GM23338 (cell line): ENCODE measurements around the gene DERA. TPM values are rescaled to one million over a fixed set of nuclear protein-coding genes. Genes with fewer than 3 reads are reported as not detected.

Experiments
- ATAC-seq: fragments of 200-7000 bp; cut with Tn5 transposase; 3 replicates; pipeline ENCODE4 v1.9.1; 2020
- DNase-seq: peaks from one replicate; pipeline ENCODE4 v3.0.0-alpha.2; 2015; ENCODE audit warnings: low spot score
- H2AFZ ChIP-seq: fragments of 200-600 bp; sonication (generic); 2 replicates; pipeline ENCODE4 v1.8.0; 2016; ENCODE audit warnings: antibody characterized with exemption, mild to moderate bottlenecking, moderate library complexity
- H3F3A ChIP-seq: fragments of 200-600 bp; sonication (generic); replicated peaks from 2 replicates; pipeline ENCODE4 v1.8.0; 2017; ENCODE audit warnings: antibody characterized with exemption, mixed run types, low read depth
- H3K27ac ChIP-seq: fragments of 200-600 bp; sonication (generic); 2 replicates; pipeline ENCODE4 v1.6.1; 2016; ENCODE audit warnings: low read depth
- H3K27me3 ChIP-seq: fragments of 200-600 bp; sonication (generic); 2 replicates; pipeline ENCODE4 v1.8.0; 2016; ENCODE audit warnings: mild to moderate bottlenecking, mixed run types, moderate library complexity; ENCODE audit not compliant: insufficient read depth
- H3K36me3 ChIP-seq: fragments of 200-600 bp; sonication (generic); 2 replicates; pipeline ENCODE4 v1.8.0; 2016; ENCODE audit warnings: mild to moderate bottlenecking; ENCODE audit not compliant: insufficient read depth
- H3K4me1 ChIP-seq: fragments of 200-600 bp; sonication (generic); 2 replicates; pipeline ENCODE4 v1.8.0; 2016; ENCODE audit warnings: mild to moderate bottlenecking, moderate library complexity; ENCODE audit not compliant: insufficient read depth
- H3K4me2 ChIP-seq: fragments of 200-600 bp; sonication (generic); 2 replicates; pipeline ENCODE4 v1.7.1; 2017; ENCODE audit warnings: mixed run types
- H3K4me3 ChIP-seq: fragments of 200-600 bp; sonication (generic); 2 replicates; pipeline ENCODE4 v1.6.1; 2016; ENCODE audit warnings: mixed run types
- H3K79me2 ChIP-seq: fragments of 200-600 bp; sonication (generic); replicated peaks from 2 replicates; pipeline ENCODE4 v1.8.0; 2017; ENCODE audit warnings: mild to moderate bottlenecking; ENCODE audit not compliant: insufficient read depth
- H3K9me2 ChIP-seq: fragments of 200-600 bp; sonication (generic); 2 replicates; pipeline ENCODE4 v1.8.0; 2017; ENCODE audit not compliant: insufficient read depth
- H4K20me1 ChIP-seq: fragments of 200-600 bp; sonication (generic); replicated peaks from 2 replicates; pipeline ENCODE4 v1.8.0; 2017; ENCODE audit warnings: mild to moderate bottlenecking; ENCODE audit not compliant: insufficient read depth
- H3K27ac Mint-ChIP-seq: 2 replicates; pipeline ENCODE4 v1.8.0; 2020; ENCODE audit warnings: inconsistent platforms, mild to moderate bottlenecking, moderate library complexity, mixed read lengths
- H3K27me3 Mint-ChIP-seq: 3 replicates; pipeline ENCODE4 v1.8.0; 2022; ENCODE audit warnings: low read depth, mild to moderate bottlenecking, moderate library complexity, mixed read lengths, inconsistent platforms; ENCODE audit not compliant: insufficient read depth, poor library complexity
- H3K36me3 Mint-ChIP-seq: 3 replicates; pipeline ENCODE4 v1.8.0; 2021; ENCODE audit warnings: low read depth, mild to moderate bottlenecking, inconsistent platforms, moderate library complexity, mixed read lengths
- H3K4me1 Mint-ChIP-seq: 3 replicates; pipeline ENCODE4 v1.8.0; 2020; ENCODE audit warnings: mild to moderate bottlenecking, inconsistent platforms, mixed read lengths
- H3K4me3 Mint-ChIP-seq: 3 replicates; pipeline ENCODE4 v1.8.0; 2021; ENCODE audit warnings: moderate library complexity, mild to moderate bottlenecking, inconsistent platforms, mixed read lengths
- H3K9me3 Mint-ChIP-seq: 3 replicates; pipeline ENCODE4 v1.8.0; 2020; ENCODE audit warnings: moderate library complexity, mild to moderate bottlenecking, inconsistent platforms, mixed read lengths
- CREB1 ChIP-seq: fragments of 250-450 bp; sonication (Bioruptor Pico); IDR thresholded peaks from 2 replicates; pipeline ENCODE4 v1.5.0; 2020; ENCODE audit warnings: low read depth, mild to moderate bottlenecking, moderate library complexity
- NANOG ChIP-seq: IDR thresholded peaks from 2 replicates; pipeline ENCODE4 v1.6.1; 2016; ENCODE audit warnings: antibody characterized with exemption, borderline replicate concordance
- ZNF331 ChIP-seq: fragments of 250-450 bp; sonication (Bioruptor Pico); IDR thresholded peaks from 2 replicates; pipeline ENCODE4 v1.5.0; 2020; ENCODE audit warnings: low read depth, mild to moderate bottlenecking, moderate library complexity
- polyA plus RNA-seq: library from polyadenylated mRNA; unstranded; fragments of >200 nt; fragmentation: Nextera tagmentation; extraction: Ambion mirVana; gene quantifications from 2 replicates; pipeline ENCODE4 v1.2.1, GENCODE V29; 2016
- total RNA-seq: library from RNA; depleted of rRNA; stranded (reverse); fragments of >200 nt; shearing (Covaris generic); gene quantifications from 2 replicates; pipeline ENCODE4 v1.2.3, GENCODE V29; 2014
- TF ChIP-seq, protein P1 (sequence below): IDR thresholded peaks from one replicate; pipeline ENCODE4 v1.6.1; 2018; ENCODE audit warnings: antibody characterized with exemption; ENCODE audit not compliant: unreplicated experiment
- TF ChIP-seq, protein P2 (sequence below): IDR thresholded peaks from 2 replicates; pipeline ENCODE4 v1.6.1; 2016; ENCODE audit warnings: antibody characterized with exemption
- TF ChIP-seq, protein P3 (sequence below): fragments of 250-450 bp; sonication (Bioruptor Pico); IDR thresholded peaks from 2 replicates; pipeline ENCODE4 v1.5.0; 2020; ENCODE audit warnings: mild to moderate bottlenecking, moderate library complexity
- TF ChIP-seq, protein P4 (sequence below), 2 experiments: fragments of 200-600 bp in 1 of 2; sonication (generic) in 1 of 2; conservative IDR thresholded peaks; 2 replicates each; pipeline versions ENCODE4 v1.5.1 to v1.6.1; 2016 to 2017; ENCODE audit warnings: antibody characterized with exemption in 2 of 2, low read depth in 2 of 2, mild to moderate bottlenecking in 2 of 2, moderate library complexity in 1 of 2

The DERA gene
- total and polyA plus RNA-seq, 2 experiments from 2014 or later: 20.4 to 27.3 TPM

DNA sequence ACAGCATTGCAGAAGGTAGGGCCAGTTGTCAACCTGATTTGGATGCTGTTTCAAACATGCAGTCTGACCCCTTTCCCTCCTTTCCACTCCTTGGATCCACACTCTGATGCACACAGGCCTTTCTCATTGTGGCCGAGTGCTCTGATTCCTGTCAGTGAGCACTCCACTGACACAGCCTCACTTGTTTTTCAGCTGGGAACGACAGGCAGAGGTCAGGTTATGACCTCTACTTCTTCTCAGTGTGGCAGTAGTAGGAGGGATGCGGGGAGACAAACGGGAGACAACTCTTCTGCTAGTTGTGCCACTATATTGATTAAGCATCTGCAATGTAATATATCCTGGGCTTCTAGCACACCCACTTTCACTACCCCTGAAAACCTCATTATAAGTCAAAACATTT, 61.8 kb downstream of the DERA start (continued):
- TF ChIP-seq, protein P1, sequence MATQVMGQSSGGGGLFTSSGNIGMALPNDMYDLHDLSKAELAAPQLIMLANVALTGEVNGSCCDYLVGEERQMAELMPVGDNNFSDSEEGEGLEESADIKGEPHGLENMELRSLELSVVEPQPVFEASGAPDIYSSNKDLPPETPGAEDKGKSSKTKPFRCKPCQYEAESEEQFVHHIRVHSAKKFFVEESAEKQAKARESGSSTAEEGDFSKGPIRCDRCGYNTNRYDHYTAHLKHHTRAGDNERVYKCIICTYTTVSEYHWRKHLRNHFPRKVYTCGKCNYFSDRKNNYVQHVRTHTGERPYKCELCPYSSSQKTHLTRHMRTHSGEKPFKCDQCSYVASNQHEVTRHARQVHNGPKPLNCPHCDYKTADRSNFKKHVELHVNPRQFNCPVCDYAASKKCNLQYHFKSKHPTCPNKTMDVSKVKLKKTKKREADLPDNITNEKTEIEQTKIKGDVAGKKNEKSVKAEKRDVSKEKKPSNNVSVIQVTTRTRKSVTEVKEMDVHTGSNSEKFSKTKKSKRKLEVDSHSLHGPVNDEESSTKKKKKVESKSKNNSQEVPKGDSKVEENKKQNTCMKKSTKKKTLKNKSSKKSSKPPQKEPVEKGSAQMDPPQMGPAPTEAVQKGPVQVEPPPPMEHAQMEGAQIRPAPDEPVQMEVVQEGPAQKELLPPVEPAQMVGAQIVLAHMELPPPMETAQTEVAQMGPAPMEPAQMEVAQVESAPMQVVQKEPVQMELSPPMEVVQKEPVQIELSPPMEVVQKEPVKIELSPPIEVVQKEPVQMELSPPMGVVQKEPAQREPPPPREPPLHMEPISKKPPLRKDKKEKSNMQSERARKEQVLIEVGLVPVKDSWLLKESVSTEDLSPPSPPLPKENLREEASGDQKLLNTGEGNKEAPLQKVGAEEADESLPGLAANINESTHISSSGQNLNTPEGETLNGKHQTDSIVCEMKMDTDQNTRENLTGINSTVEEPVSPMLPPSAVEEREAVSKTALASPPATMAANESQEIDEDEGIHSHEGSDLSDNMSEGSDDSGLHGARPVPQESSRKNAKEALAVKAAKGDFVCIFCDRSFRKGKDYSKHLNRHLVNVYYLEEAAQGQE: no peak
- no peak for TF ChIP-seq NANOG

DNA sequence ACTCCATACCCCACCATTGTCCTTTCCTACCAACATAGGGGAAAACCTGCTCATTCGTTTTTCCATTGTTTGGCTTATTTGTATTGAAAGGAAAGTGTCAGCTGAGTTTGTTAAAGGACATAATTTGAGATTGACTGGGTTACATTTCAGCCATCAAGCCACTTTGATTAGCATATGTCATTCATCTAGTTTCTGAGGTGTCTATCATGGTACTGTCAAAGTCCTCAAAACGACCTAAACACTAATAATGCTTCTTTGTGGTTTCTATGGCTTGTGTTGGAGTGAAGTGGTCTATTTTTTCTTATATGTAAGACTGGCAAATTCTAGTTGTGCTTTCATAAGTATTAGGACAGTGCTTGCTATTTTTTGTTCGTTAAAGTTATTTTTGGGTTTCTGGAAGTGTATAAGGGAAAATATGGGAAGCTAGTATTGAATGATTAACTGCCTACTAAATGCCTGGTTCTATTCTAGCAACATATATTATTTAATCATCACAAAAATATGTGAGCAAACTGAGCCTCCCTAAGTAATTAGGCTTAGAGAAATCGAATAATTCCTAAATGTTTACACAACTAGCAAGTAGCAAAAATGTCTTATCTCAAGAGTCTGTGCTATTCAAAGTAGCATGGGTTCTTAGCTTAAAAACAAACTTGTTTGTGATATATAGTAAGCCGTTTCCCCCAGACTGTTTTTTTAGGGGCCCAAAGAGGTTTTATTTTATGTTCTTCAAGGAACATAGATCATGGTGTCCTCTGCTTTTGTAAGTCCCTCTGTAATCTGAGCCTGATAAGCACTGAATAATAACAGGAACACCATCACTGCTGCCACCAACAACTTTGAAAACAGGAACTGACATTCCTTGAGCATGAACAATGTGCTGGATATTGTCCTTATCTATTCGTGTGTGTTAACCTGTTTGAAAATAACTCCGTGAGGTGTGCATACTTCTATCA, 67.1 kb downstream of the DERA start:
- H3K4me3 ChIP-seq: no peak overlapping the region
- peaks cover 18% of the 10 kb centered on the region; the same call in 1 of the 2 replicates for H3K4me1 ChIP-seq
- Mint-ChIP-seq H3K27ac (no peak overlapping the region), H3K4me3 (no peak overlapping the region), H3K36me3 (peaks cover 2% of the 10 kb centered on the region; the same call in 1 of the 3 replicates), H3K9me3 (no peaks in the 10 kb centered on the region), H3K27me3 (peaks cover 2% of the 10 kb centered on the region), H3K4me1 (peaks cover 17% of the 10 kb centered on the region)
- H4K20me1 ChIP-seq: no peaks in the 10 kb centered on the region
- no peak overlapping the region for H2AFZ ChIP-seq
- H3K79me2 ChIP-seq: no peaks in the 10 kb centered on the region
- no peak for ATAC-seq
- H3K4me2 ChIP-seq: no peak overlapping the region
- H3K9me2 ChIP-seq: no peaks in the 10 kb centered on the region
- H3K36me3 ChIP-seq: no peaks in the 10 kb centered on the region
- no peaks in the 10 kb centered on the region for H3F3A ChIP-seq
- H3K27me3 ChIP-seq: no peaks in the 10 kb centered on the region
- no peak overlapping the region for H3K27ac ChIP-seq
- DNase-seq: no peak
- TF ChIP-seq CREB1 (CRISPR knock-in tag) (no peak), NANOG (no peak), ZNF331 (CRISPR knock-in tag) (no peak)
- TF ChIP-seq, protein P2, sequence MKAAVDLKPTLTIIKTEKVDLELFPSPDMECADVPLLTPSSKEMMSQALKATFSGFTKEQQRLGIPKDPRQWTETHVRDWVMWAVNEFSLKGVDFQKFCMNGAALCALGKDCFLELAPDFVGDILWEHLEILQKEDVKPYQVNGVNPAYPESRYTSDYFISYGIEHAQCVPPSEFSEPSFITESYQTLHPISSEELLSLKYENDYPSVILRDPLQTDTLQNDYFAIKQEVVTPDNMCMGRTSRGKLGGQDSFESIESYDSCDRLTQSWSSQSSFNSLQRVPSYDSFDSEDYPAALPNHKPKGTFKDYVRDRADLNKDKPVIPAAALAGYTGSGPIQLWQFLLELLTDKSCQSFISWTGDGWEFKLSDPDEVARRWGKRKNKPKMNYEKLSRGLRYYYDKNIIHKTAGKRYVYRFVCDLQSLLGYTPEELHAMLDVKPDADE: no peak
- TF ChIP-seq, protein P3, sequence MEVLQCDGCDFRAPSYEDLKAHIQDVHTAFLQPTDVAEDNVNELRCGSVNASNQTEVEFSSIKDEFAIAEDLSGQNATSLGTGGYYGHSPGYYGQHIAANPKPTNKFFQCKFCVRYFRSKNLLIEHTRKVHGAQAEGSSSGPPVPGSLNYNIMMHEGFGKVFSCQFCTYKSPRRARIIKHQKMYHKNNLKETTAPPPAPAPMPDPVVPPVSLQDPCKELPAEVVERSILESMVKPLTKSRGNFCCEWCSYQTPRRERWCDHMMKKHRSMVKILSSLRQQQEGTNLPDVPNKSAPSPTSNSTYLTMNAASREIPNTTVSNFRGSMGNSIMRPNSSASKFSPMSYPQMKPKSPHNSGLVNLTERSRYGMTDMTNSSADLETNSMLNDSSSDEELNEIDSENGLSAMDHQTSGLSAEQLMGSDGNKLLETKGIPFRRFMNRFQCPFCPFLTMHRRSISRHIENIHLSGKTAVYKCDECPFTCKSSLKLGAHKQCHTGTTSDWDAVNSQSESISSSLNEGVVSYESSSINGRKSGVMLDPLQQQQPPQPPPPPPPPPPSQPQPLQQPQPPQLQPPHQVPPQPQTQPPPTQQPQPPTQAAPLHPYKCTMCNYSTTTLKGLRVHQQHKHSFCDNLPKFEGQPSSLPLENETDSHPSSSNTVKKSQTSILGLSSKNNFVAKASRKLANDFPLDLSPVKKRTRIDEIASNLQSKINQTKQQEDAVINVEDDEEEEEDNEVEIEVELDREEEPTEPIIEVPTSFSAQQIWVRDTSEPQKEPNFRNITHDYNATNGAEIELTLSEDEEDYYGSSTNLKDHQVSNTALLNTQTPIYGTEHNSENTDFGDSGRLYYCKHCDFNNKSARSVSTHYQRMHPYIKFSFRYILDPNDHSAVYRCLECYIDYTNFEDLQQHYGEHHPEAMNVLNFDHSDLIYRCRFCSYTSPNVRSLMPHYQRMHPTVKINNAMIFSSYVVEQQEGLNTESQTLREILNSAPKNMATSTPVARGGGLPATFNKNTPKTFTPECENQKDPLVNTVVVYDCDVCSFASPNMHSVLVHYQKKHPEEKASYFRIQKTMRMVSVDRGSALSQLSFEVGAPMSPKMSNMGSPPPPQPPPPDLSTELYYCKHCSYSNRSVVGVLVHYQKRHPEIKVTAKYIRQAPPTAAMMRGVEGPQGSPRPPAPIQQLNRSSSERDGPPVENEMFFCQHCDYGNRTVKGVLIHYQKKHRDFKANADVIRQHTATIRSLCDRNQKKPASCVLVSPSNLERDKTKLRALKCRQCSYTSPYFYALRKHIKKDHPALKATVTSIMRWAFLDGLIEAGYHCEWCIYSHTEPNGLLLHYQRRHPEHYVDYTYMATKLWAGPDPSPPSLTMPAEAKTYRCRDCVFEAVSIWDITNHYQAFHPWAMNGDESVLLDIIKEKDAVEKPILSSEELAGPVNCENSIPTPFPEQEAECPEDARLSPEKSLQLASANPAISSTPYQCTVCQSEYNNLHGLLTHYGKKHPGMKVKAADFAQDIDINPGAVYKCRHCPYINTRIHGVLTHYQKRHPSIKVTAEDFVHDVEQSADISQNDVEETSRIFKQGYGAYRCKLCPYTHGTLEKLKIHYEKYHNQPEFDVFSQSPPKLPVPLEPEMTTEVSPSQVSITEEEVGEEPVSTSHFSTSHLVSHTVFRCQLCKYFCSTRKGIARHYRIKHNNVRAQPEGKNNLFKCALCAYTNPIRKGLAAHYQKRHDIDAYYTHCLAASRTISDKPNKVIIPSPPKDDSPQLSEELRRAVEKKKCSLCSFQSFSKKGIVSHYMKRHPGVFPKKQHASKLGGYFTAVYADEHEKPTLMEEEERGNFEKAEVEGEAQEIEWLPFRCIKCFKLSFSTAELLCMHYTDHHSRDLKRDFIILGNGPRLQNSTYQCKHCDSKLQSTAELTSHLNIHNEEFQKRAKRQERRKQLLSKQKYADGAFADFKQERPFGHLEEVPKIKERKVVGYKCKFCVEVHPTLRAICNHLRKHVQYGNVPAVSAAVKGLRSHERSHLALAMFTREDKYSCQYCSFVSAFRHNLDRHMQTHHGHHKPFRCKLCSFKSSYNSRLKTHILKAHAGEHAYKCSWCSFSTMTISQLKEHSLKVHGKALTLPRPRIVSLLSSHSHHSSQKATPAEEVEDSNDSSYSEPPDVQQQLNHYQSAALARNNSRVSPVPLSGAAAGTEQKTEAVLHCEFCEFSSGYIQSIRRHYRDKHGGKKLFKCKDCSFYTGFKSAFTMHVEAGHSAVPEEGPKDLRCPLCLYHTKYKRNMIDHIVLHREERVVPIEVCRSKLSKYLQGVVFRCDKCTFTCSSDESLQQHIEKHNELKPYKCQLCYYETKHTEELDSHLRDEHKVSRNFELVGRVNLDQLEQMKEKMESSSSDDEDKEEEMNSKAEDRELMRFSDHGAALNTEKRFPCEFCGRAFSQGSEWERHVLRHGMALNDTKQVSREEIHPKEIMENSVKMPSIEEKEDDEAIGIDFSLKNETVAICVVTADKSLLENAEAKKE (CRISPR knock-in tag): no peak
- TF ChIP-seq, protein P4, sequence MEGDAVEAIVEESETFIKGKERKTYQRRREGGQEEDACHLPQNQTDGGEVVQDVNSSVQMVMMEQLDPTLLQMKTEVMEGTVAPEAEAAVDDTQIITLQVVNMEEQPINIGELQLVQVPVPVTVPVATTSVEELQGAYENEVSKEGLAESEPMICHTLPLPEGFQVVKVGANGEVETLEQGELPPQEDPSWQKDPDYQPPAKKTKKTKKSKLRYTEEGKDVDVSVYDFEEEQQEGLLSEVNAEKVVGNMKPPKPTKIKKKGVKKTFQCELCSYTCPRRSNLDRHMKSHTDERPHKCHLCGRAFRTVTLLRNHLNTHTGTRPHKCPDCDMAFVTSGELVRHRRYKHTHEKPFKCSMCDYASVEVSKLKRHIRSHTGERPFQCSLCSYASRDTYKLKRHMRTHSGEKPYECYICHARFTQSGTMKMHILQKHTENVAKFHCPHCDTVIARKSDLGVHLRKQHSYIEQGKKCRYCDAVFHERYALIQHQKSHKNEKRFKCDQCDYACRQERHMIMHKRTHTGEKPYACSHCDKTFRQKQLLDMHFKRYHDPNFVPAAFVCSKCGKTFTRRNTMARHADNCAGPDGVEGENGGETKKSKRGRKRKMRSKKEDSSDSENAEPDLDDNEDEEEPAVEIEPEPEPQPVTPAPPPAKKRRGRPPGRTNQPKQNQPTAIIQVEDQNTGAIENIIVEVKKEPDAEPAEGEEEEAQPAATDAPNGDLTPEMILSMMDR (conservative IDR thresholded peaks at IDR 0.05; ENCODE audit: low read depth in 2 of 2): no peak
